ENCODE measurements around the gene ARHGEF7.

The ARHGEF7 gene

DNA sequence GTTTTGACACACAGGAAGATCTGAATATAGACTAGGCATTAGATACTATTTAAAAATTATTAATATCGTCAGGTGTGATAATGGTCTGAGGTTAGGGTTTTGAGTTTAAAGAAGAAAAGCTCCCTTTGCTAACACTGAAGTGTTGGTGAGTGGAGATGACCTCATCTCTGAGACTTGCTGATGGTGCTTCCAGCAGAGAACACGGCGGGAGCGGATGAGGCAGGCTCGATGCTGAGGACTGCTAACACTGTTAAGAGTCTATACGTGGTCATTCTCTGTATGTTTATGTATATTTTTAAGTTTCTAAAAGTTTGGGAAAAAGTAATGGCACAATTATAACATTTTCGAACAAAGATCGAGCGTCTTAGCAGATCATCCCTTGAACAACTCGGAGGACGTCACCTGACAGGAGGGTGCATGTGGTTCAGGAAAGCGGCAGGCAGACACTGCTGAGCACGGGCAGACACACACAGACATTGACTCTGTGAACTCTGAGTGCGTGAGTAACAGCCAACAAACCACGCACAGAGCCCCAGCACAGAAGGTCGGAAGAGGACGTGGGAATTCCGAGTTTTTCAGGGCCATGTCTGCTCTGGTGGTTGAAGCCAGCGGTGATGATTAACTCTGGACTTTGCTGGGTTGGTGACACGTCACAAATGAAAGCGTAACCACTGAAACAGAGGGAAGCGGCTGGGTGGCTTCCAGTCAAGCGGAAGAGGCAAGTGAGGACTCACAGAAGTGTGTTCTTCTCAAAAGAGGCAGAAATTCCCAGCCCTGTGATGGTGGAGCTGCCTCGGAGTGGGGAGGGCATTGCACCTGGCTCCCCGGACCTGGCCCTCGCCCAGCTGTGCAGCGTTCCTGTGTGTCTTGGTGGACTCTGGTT, 113.4 kb downstream of the ARHGEF7 start:
- DNase-seq, result peak; percentile 41

DNA sequence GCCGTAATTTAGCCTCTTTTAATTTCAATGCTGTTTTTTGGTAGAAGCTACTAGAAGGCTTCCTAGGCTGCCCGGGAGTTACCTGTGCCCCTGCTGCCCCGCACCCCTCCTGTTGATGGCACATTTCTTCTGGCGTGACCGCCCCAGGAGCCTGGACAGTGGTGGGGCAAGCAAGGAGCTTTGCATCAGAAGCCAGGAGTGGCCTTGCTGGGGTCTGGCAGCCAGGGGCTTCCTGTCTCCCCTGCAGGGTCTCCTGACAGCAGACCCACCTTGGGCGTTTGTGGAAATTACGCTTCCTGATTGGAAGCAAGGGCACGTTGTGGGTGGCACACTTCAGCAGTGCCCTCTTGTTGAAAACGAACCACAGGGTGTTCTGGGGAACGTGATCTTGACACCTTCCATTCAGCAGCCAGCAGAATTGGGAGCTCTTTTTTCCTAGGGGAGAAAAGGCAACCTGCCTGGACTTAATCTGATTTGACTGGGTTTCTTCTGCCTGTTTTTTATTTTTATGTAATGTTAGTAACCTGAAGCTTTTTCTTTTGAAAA, 115.3 kb downstream of the ARHGEF7 start:
- no peak for DNase-seq

DNA sequence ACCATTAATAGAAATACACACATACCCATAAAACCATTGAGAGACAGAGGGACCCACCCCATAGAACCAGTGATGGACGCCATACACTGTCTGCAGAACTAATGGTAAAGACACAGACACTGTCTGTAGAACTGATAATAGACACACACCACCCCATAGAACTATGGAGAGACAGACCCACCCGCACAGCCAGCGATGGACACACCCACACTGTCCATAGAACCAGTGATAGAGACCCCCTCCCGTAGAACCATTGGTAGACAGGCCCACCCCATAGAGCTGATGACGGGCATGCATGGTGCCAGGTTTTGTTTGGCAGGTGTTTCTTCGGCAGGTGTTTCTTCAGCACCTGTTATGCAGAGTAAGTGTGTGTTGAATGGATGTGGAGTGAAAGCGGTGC, 117.1 kb downstream of the ARHGEF7 start:
- no peak for DNase-seq

DNA sequence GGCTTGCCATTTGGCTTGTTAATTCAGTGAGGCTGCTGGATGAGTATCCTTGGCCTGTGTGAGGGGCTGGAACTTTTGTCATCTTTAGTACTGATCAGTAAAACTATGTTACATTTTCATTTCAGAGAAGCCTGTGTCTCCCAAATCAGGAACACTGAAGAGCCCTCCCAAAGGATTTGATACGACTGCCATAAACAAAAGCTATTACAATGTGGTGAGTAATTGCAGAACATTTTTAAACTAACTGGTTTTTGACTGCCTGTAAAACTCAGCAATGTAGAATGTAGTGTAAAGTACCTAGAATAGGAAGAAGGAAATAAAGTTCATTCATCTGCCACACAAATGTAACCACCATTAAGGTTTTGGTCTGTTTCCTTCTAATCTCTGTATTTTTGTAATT, 118.0 kb downstream of the ARHGEF7 start:
- no peak for DNase-seq

DNA sequence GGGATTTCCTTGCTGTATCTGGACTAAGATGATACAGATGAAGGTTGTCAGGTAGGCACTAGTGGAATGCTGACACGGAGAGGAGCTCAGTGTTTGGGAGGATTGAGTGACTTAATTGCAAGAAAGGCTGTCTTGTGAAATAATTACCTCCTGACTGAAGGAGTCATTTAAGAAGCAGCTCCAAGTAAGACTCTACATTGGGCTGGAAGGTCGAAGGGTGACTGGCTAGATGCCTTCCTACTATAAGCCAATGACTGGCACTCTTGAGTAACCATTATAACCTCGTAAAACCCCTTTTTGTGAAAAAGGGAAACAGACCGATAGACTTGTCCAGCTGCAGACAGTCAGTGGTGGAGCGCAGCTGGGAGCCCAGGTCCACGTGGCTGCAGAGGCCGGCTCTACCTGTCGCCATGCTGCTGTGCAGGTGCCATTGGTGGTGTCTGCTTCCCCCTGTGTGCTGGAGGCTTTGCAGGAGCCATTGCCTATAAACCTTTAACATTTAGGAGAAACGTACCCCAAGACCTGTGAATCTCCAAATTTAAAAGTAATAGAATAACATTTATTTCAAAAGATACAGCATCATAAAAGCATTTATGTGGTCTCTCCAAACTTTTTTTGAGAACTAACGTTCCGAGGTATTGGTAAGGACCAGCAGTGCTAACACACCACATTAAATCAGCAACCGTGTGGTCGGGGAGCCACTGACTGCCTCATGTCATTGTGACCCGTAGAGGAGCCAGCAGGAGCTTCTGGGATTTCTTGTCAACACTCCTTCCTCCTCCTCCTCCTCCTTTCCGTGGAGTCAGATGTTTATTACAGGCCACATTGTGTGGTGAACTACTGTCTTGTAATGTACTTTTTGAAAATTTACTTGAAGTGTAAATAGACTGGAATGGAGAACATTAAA, 124.9 kb downstream of the ARHGEF7 start:
- no peak for DNase-seq

DNA sequence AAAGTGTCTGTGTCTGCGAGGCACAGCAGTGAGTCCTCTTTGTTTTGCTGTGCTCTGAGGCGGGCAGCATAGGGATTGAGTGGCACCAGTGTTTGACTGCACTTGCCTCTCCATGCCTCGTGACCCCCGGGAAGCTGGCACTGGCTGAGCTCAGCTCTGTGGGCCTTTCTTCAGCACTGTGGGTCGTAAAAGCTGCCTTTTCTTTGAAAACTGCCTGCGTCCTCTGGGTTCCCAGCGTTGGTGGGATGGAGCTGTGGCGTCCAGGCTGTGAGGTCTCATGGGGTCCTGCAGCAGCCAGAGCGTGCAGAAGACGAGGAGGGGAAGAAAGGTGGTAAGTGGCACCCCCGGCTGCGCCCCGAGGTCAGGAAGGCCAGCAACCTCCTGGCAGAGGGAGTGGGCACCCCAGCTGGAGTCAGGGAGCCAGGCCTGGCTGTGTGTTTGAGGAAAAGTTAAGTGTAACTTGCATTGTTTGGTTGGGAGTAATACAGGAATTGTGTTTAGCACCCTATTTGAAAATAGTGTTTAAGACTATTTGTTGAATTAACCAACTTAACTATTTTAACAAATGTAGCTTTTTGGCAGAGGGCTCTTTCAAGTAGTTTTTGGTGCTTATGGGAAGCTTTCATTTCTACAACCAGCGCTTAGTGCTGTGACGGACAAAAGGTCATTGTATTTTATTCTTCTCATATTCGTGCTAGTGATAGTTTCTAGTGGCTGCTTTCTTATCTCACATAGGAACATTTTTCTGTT, 126.1 kb downstream of the ARHGEF7 start:
- DNase-seq, result no peak

DNA sequence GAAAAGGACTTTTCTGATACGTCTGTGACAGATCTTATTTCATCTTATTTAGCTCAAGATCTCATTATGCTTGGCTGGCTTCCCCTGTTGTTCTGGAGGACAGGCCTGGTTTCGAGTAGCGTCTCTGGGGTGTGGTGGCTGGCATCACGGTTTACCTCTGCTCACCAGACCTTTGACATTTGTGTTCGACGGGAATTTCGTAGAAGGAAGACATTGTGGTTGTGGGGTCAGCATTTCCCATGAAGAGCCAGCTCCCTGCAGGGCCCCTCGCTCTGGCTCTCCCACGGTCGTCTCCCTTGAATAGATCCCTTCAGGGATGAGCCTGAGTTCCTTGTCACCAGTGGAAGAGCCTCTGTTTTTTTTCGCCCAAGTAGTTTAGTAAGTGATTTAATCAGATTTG, 126.8 kb downstream of the ARHGEF7 start:
- no peak for DNase-seq

DNA sequence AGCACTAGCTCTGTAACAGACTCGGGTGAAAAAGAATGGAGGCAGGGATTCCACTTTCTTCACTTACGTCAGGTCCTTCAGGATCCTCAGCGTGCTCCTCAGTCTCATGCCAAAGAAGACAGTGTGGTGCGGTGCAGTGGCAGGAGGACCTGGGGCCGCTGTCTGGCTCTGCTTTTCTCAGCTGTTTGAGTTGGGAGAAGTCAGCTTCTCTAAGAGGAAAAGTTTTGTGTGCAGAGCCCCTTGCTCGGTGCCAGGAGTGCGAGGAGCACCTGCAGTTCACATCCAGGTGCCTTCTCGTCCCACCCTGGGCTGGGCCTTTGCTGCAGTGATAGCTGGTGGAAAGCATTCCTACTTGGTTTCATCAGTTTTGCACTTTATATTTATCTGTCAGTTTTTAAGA, 127.5 kb downstream of the ARHGEF7 start:
- no peak for DNase-seq

DNA sequence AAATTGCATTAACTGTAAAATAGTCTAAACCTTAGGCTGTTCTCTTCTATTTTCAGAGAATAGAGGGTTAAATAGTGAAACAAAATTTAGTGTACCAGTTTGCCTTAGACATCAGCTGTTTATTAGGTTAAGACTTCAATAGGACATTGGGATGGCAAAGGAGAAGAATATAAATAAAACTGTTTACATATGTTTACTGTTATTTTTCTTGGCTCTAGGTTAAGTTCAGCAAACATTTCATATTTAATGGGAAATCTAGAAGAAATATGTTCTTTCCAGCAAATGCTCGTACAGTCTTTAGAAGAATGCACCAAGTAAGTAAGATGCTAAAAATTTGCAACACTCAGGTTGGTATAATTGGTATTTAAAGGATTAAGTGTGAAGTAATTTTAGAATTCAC, 128.9 kb downstream of the ARHGEF7 start:
- DNase-seq, result no peak

DNA sequence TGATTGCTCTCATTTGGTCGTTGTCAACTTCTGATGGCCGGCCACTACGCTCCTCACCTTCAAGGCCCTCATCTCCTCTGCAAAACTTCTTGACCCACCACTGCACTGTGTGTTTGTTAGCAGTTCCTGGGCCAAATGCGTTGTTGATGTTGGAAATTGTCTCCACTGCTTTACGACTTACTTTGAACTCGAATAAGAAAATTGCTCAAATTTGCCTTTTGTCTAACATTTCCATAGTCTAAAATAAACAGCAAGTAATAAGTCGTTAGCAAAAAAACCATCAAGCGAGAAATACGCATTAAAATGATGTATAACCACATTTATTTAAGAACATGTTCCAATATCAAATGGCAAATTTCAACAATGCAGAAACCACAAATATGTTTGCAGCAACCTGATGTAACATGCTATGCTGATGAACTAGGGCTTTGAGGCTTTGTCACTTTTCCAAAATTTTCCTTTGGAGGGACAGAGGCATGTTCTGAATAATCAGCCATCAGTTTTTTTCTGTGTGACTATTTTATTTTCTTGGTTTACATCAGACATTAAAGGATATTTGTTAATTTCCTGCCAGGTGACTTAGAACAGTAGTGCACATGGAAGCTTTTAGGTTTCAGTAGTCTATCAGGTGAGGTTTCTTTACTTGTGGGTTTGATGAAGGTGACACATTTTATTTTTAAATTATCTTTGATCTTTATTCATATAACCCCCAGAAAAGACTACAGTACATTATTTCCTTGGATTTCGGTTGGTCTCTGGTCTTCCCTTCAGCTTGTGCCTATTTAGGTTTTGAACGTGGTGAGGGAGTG, 130.7 kb downstream of the ARHGEF7 start:
- DNase-seq, result no peak

DNA sequence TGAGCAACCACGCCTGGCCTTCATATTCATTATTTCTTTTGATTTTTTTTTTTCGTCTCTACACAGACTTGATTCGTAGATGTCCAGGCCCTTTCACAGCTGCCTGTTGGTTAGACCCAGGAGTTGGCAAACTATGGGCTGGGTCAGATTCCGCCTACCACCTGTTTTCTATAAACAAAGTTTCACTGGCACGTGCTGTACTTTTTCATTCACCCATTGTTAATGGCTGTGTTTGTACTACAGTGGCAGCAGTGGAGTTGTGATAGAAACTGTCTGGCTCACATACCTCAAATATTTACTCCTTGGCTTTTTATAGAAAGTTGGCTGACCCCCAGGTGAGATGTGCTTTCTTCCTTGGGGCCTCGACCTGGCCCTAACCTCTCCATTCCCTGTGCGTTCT, 132.4 kb downstream of the ARHGEF7 start:
- no peak for DNase-seq

DNA sequence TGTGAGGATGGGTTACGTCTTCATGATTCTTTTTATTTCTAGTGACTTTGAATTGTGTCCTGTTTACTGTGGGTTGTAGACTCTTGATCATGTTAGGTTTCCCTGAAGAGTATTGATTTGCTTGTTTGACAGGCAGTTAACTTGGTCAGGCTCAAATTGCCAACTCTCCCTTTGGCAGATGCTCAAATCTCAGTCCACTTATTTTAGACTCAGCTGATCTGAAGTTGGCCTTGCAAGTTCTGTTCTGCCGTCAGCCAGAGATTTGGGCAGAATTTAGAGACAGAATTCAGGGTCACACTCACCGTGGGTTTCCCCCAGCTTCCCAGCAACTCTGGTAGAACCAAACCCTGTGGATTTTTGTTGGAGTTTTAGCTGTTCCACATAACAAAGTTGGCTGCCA, 133.7 kb downstream of the ARHGEF7 start:
- no peak for DNase-seq

DNA sequence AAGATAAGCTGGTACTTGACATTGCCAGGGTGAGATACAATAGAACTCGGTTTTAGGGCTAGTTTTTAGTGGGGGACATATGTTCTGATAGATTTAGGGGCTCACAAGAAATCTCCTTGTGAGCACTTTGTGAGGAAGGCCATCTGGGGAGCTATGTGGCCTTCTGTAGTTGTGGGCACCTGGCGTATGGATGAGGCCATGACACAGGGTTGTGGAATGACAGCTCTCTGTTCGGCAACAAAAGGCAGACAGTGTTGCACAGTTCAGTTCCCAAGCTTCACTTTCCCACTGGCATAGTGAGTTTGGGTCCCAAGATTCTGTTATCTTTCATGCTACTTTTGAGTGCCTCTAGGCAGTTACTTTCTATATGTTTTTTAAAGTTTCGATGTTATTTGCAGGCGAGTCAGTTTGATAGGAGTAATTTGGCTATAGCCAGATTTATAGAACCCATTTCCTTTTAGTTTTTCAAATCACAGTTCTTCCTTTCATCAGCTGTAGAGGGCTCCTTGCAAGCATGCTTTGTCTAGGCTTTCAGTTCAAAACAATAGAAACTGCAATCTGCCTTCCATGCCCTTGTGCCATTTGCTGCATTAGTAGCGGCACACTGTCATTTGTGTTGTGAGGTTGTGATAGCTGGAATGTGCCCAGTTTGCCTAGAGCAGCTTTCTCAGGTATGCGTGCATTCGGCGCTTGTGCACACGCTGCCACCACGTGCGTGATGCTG, 134.7 kb downstream of the ARHGEF7 start:
- no peak for DNase-seq

DNA sequence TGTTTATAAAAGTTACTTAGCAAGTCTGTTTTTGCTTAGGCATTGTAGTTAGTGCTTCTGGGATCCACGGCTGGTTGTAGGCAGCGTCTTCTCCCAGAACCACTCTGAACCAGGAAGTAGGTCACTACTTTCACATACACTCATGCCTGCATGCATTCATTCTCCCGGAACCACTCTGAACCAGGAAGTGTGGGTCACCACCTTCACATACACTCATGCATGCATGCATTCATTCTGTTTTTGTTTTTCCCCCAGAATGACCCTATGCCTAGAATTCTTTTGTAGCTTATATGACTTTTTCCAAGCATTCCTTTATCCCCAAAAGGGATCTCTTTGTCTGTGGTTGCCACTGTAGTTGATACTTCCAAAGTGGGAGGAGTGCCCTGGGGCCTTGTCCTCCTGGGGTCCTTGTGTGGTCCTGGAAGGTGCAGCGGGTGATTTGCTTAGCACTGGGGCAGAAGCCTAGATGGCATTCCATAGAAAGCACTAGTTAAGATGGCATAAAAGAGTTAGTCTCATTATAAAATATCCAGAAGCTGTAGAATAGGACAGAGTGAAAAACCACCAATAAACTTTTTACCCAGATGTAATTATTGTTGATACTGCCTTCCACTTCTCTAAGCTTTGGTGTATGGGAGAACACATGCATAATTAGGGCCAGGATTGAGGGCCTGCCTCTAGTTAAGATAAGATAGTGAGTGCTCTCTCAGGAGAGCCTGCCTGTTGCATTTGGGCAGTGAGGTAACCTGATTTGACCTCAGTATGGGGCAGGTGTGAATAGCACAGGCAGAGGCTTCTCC, 136.7 kb downstream of the ARHGEF7 start:
- DNase-seq, result peak; percentile 23

DNA sequence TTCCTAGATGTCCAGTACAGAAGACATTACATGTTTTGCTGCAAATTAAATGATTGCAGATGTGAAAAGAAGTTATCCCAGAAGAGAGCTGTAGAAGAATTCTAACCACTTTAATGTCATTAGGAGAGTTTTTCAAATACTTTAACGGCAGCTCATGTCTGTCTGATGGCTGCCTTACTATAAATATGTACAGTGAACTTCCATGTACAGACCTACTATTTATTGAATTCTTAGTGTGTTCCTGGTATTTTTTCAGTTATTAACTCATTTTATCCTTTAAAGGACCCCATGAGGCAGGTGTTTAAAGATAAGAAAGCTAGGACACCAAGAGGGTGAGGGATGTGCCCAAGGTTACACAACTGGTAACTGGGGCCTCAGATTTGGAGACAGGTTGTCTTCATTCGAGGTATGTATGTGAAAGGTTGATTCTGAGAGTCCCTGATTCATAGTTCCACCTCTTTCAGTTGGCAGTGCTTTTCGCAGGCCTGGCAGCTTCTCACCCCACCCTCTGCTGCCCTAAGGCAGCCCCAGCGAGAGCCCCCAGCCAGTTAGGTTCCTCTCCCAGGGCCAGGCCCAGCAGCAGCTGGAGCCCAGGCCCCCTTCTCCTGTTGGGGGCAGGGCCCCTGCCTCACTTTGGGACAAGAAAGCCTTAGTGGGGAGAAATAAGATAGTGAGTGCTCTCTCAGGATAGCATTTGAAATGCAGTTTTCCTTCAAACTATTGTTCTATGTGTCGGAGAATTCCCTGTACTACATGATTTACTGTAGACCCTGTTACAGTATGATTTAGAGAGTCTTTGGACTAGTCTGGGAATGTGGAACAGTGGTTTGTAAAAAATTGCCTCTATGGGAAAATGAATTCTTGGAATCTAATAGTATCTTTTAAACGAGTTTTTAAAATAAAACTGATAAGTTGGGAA, 137.6 kb downstream of the ARHGEF7 start:
- DNase-seq, result no peak

DNA sequence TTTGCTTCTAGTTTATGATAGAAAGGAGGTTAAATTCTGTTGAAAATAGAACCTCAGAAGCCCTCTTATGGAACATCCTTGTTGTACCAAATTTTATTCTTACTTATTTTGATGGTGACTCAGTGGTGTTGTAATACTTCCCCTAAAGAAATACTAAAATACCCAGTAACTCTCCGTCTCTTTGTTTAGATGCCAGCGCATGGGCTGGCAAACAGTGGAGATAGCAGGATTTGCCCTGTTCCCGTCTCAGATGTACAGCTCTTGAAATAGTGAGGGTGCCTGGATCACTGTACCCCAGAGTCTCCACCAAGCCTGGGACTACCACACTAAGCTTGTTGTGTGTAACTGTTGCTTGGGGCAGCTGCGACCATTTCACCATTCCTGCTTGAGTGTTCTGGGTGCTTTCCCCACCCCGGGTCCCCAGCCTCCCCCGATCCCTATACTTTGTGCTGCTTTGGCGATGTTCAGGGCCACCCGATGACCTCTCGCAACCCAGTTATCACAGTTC, 138.3 kb downstream of the ARHGEF7 start:
- DNase-seq, result no peak

DNA sequence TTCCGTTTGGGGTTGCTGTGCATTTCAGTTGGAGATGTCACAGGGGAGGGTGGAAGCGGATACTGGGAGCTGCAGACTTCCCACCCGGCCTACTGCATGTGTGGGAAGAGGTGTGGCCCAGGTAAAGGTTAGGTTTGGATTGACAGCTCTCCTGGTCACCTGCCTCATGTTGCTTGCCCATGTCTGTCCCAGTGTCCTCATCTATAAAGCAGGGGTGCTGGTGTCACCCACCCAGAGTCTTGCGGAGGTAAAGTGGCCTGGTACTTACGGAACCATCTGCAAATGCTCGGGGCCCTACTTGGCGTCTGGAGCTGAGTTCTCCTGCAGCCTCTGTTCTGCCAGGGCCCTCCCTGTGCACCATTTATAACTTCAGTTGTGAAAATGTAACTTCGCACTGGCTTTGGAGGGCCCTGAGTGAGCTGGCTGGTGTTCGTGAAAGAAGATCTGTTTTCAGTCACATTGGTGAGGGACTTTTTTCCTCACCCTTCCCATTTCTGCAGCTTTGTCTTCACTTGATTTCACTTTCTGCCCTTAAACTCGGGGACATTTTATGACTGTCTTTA, 140.2 kb downstream of the ARHGEF7 start:
- no peak for DNase-seq

DNA sequence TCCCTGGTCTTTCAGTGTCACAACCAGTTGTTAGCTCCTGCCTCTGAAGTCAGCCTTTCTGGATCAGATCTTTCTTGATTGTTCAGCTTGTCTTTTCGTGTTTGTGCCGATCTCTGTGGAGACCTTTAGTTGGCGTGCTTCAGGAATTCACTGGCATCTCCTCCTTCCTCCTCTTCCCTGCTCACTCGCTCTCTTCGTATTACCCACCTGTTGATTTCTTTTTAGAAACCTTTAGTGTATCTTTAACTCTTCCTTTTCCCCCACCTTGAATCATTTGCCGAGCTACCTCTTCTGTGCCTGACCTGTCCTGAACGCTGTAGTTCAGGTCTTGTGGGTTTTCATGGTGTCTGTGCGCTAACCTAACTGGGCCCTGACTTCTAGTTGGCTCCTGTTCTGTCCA, 141.3 kb downstream of the ARHGEF7 start:
- DNase-seq, result no peak

DNA sequence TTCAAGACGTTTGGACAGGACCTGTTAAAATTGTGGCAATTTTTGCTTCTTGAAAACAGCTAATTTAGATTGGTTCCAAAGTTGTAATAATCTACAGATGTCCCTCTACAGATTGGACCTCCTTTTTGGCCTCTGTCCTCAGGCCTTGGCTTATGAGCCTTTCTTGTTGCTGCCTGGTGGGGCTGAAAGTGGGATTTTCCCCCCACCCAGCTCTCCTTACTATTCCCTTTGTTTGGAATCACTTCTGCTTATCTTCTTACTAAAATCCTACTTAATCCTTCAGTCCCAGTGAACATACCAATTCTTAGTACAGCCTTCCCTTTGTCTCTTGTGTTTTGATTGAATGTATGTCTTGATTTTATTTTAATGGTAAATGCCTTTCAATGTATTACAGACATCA, 141.8 kb downstream of the ARHGEF7 start:
- no peak for DNase-seq

Data from NCI-H187 treated with DMSO at 0.1 percent for 48 hours (cell line).